HepG2 (cell line): ENCODE data around the gene TUT7. TPM values are rescaled to one million over a fixed set of nuclear protein-coding genes. Genes with fewer than 3 reads are reported as not detected.

Source experiments
- ATAC-seq: fragments of 200-7000 bp; cut with Tn5 transposase; 3 replicates; pipeline ENCODE4 v1.9.1; 2020; ENCODE audit warnings: mild to moderate bottlenecking, moderate library complexity
- BruUV-seq: library from RNA; stranded (reverse); fragments of 400-500 nt; replicated peaks from 2 replicates; lab custom pipeline; 2021; lab: Mats Ljungman, UMichigan
- CTCF ChIA-PET: fragments of 300-600 bp; formaldehyde crosslinking; extraction: SDS; loops from one replicate; lab custom pipeline; 2021; ENCODE audit warnings: low total read pairs, inconsistent platforms, low intra/inter-chr PET ratio; lab: Yijun Ruan, JAX
- POLR2A ChIA-PET: fragments of 350-600 bp; sonication (Branson Sonifier 250); formaldehyde crosslinking; loops from one replicate; lab custom pipeline; 2020; ENCODE audit warnings: antibody characterized with exemption, inconsistent platforms; lab: Yijun Ruan, JAX
- DNase-seq: peaks from one replicate; pipeline ENCODE4 v3.0.0-alpha.2; 2015; ENCODE audit warnings: low spot score
- FAIRE-seq: peaks from 3 replicates; lab custom pipeline; 2011; peaks lifted over from hg19 to GRCh38; lab: Jason Lieb, UNC
- H2AFZ ChIP-seq: one replicate; pipeline ENCODE4 v1.6.1; 2011; ENCODE audit warnings: low read length, inconsistent platforms
- H3K27ac ChIP-seq: fragments of 300-600 bp; 3 replicates; pipeline ENCODE4 v1.8.0; 2011; ENCODE audit warnings: mixed run types, mild to moderate bottlenecking, mixed read lengths, low read length, inconsistent platforms; ENCODE audit not compliant: insufficient read depth; ENCODE audit errors: extremely low read length
- H3K27me3 ChIP-seq, 2 experiments: fragments of 200-600 bp in 1 of 2; 2 replicates in 1 of 2; 3 replicates in 1 of 2; pipeline versions ENCODE4 v1.6.0 to v1.8.0; 2011; ENCODE audit warnings: low read length in 2 of 2, mild to moderate bottlenecking in 2 of 2, moderate library complexity in 2 of 2, inconsistent platforms in 1 of 2; ENCODE audit not compliant: insufficient read depth in 2 of 2, control insufficient read depth in 1 of 2
- H3K36me3 ChIP-seq, 2 experiments: fragments of 200-600 bp in 1 of 2; replicated peaks in 1 of 2; 2 replicates in 1 of 2; 3 replicates in 1 of 2; pipeline versions ENCODE4 v1.5.1 to v1.8.0; 2011; ENCODE audit warnings: low read length in 2 of 2, inconsistent platforms in 1 of 2; ENCODE audit not compliant: insufficient read depth in 2 of 2, control insufficient read depth in 1 of 2
- H3K4me1 ChIP-seq: 2 replicates; pipeline ENCODE4 v1.5.1; 2012; ENCODE audit warnings: low read length, inconsistent platforms; ENCODE audit not compliant: insufficient read depth
- H3K4me2 ChIP-seq: 2 replicates; pipeline ENCODE4 v1.6.0; 2011; ENCODE audit warnings: low read depth, low read length, inconsistent platforms
- H3K4me3 ChIP-seq, 3 experiments: fragments of 200-600 bp in 1 of 3; sonication (generic), shearing (Covaris generic) in 1 of 3; replicated peaks in 1 of 3; 2 replicates each; pipeline ENCODE4 v1.5.1; 2011 to 2016; ENCODE audit warnings: low read length in 3 of 3, inconsistent platforms in 2 of 3, low read depth in 2 of 3, mild to moderate bottlenecking in 2 of 3, control low read depth in 1 of 3, mixed read lengths in 1 of 3; ENCODE audit not compliant: insufficient read depth in 1 of 3
- H3K79me2 ChIP-seq: one replicate; pipeline ENCODE4 v1.6.1; 2011; ENCODE audit warnings: low read length, inconsistent platforms; ENCODE audit not compliant: insufficient read depth
- H3K9ac ChIP-seq: 2 replicates; pipeline ENCODE4 v1.6.0; 2011; ENCODE audit warnings: mild to moderate bottlenecking, low read depth, low read length, inconsistent platforms; ENCODE audit not compliant: insufficient read depth
- H3K9me3 ChIP-seq: 2 replicates; pipeline ENCODE4 v1.5.1; 2012; ENCODE audit warnings: mild to moderate bottlenecking, low read length
- H4K20me1 ChIP-seq: 2 replicates; pipeline ENCODE4 v1.6.0; 2011; ENCODE audit warnings: inconsistent platforms, mild to moderate bottlenecking, low read length, moderate library complexity; ENCODE audit not compliant: insufficient read depth
- AFF4 ChIP-seq: sonication (generic); formaldehyde crosslinking; IDR thresholded peaks from 2 replicates; pipeline ENCODE4 v1.4.0; 2020; ENCODE audit warnings: missing genetic modification reagents
- CEBPB ChIP-seq: IDR thresholded peaks from 2 replicates; pipeline ENCODE4 v1.6.1; 2011; ENCODE audit warnings: low read depth, low read length, improper control_type of control experiment, borderline replicate concordance
- GLI4 ChIP-seq: sonication (generic); formaldehyde crosslinking; IDR thresholded peaks from 2 replicates; pipeline ENCODE4 v1.5.1; 2020; ENCODE audit warnings: missing genetic modification reagents, mild to moderate bottlenecking, moderate library complexity, borderline replicate concordance
- RAD21 ChIP-seq: fragments of 450-650 bp; formaldehyde crosslinking; IDR thresholded peaks from 2 replicates; pipeline ENCODE4 v1.5.0; 2020; ENCODE audit warnings: mild to moderate bottlenecking
- RBFOX2 ChIP-seq: fragments of 200-400 bp; formaldehyde crosslinking; IDR thresholded peaks from 2 replicates; pipeline ENCODE4 v1.6.1; 2017; ENCODE audit warnings: low read depth, mild to moderate bottlenecking, low read length
- SALL1 ChIP-seq: sonication (generic); formaldehyde crosslinking; IDR thresholded peaks from 2 replicates; pipeline ENCODE4 v1.8.0; 2022; ENCODE audit warnings: mild to moderate bottlenecking, missing genetic modification reagents
- SRSF9 ChIP-seq: fragments of 200-400 bp; formaldehyde crosslinking; IDR thresholded peaks from 2 replicates; pipeline ENCODE4 v1.6.1; 2018; ENCODE audit warnings: borderline replicate concordance, mild to moderate bottlenecking, low read depth, low read length; ENCODE audit not compliant: insufficient read depth, poor library complexity, severe bottlenecking
- TRAFD1 ChIP-seq: sonication (generic); formaldehyde crosslinking; IDR thresholded peaks from 2 replicates; pipeline ENCODE4 v1.5.1; 2020; ENCODE audit warnings: missing genetic modification reagents, mild to moderate bottlenecking, borderline replicate concordance
- ZNF570 ChIP-seq: sonication (generic); formaldehyde crosslinking; IDR thresholded peaks from 2 replicates; pipeline ENCODE4 v1.4.0; 2020; ENCODE audit warnings: mild to moderate bottlenecking, missing genetic modification reagents, borderline replicate concordance
- ZSCAN20 ChIP-seq: sonication (generic); formaldehyde crosslinking; IDR thresholded peaks from 2 replicates; pipeline ENCODE4 v1.4.0; 2020; ENCODE audit warnings: missing genetic modification reagents, mild to moderate bottlenecking, borderline replicate concordance
- WGBS: methylation state at CpG from one replicate; pipeline ENCODE4 v1.1.6; 2017; ENCODE audit warnings: low lambda C conversion rate; 5-methylcytosine and 5-hydroxymethylcytosine counted together
- in situ Hi-C: cut with HindIII; loops from 2 replicates; pipeline ENCODE4 v1.10.0; 2017; ENCODE audit warnings: low pct_unique_long_range_greater_than_20kb; ENCODE audit not compliant: extremely low pct_ligation_motif_present
- intact Hi-C: fragments of 100-400 bp; cut with micrococcal nuclease; formaldehyde crosslinking; loops from one replicate; pipeline ENCODE4 v1.10.0; 2022; ENCODE audit not compliant: unreplicated experiment
- polyA plus RNA-seq, 8 experiments: library from polyadenylated mRNA; depleted of rRNA in 3 of 8; stranded (reverse) in 7 of 8; unstranded in 1 of 8; fragments of >200 nt; fragmentation: Illumina TruSeq in 4 of 8; extraction: Trizol in 4 of 8; gene quantifications; 2 replicates each; pipeline versions ENCODE4 v1.2.1 to v1.2.3, GENCODE V29; 2011 to 2016; ENCODE audit warnings: low read depth in 4 of 8, missing spikeins in 1 of 8, mixed read lengths in 1 of 8; ENCODE audit not compliant: insufficient read depth in 1 of 8
- total RNA-seq, 5 experiments: library from RNA; depleted of rRNA; stranded (reverse); fragments of >200 nt; fragmentation: Illumina TruSeq; extraction: Trizol; gene quantifications; 2 replicates each; pipeline ENCODE4 v1.2.3, GENCODE V29; 2016; ENCODE audit warnings: low read depth in 1 of 5
- TF ChIP-seq, protein P1 (sequence below): sonication (generic); formaldehyde crosslinking; IDR thresholded peaks from 2 replicates; pipeline ENCODE4 v1.8.0; 2022; ENCODE audit warnings: mild to moderate bottlenecking, missing genetic modification reagents, moderate library complexity
- TF ChIP-seq, protein P2 (sequence below): sonication (generic); formaldehyde crosslinking; conservative IDR thresholded peaks from 2 replicates; pipeline ENCODE4 v1.4.0; 2020; ENCODE audit warnings: missing genetic modification reagents

TUT7 gene
- total and polyA plus RNA-seq, 2 of the 13 experiments (the other 11 are each of a cell fraction or from before 2014, with no cell fraction given): 12.0 to 19.4 TPM

- TF ChIP-seq, protein P1, sequence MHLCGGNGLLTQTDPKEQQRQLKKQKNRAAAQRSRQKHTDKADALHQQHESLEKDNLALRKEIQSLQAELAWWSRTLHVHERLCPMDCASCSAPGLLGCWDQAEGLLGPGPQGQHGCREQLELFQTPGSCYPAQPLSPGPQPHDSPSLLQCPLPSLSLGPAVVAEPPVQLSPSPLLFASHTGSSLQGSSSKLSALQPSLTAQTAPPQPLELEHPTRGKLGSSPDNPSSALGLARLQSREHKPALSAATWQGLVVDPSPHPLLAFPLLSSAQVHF (CRISPR knock-in tag): no peak
- TF ChIP-seq ZSCAN20 (CRISPR knock-in tag) (no peak), RBFOX2 (no peak), RAD21 (no peak), AFF4 (CRISPR knock-in tag) (no peak)
Observed at GRCh38 chr9:86256653-86257052, 97.6 kb downstream of the TUT7 start (continued).

DNA sequence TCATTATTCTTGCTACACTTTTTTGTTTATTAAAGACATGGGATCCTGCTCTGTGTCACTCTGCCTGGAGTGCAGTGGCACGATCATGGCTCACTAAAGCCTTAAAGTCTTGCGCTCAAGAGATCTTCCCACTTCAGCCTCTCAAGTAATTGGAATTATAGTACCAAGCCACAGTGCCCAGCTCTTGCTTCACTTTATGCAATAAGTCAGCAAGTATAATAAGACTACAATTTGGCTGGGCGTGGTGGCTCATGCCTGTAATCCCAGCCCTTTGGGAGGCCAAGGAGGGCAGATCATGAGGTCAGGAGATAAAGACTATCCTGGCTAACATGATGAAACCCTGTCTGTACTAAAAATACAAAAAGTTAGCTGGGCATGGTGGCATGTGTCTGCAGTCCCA is 100.6 kb downstream of the TUT7 start:
- ATAC-seq (no peak), FAIRE-seq (no peak), DNase-seq (no peak)
- Histone ChIP-seq H3K27me3 (no peaks in the 10 kb centered on the region), H3K27ac (no peak overlapping the region), H3K36me3 (no peaks in the 10 kb centered on the region), H3K4me2 (no peak overlapping the region), H2AFZ (no peak overlapping the region), H3K4me1 (no peaks in the 10 kb centered on the region), H3K4me3 (no peak overlapping the region), H3K9me3 (peaks cover 11% of the 10 kb centered on the region), H4K20me1 (no peaks in the 10 kb centered on the region), H3K9ac (no peak overlapping the region), H3K79me2 (no peaks in the 10 kb centered on the region)
- ChIA-PET CTCF (no interaction called here), POLR2A (no interaction called here)
- WGBS: 97% methylated on average over 3 of the region's 3 CpGs
- no TSS peak for BruUV-seq
- intact Hi-C loops (no loop called here), in situ Hi-C loops (no loop called here)
- TF ChIP-seq GLI4 (CRISPR knock-in tag): no peak
- no peak for TF ChIP-seq TRAFD1 (CRISPR knock-in tag)
- TF ChIP-seq SALL1: no peak
- TF ChIP-seq ZNF570 (CRISPR knock-in tag): no peak
- no peak for TF ChIP-seq CEBPB
- TF ChIP-seq, protein P2, sequence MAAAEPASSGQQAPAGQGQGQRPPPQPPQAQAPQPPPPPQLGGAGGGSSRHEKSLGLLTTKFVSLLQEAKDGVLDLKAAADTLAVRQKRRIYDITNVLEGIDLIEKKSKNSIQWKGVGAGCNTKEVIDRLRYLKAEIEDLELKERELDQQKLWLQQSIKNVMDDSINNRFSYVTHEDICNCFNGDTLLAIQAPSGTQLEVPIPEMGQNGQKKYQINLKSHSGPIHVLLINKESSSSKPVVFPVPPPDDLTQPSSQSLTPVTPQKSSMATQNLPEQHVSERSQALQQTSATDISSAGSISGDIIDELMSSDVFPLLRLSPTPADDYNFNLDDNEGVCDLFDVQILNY (CRISPR knock-in tag): no peak
- TF ChIP-seq SRSF9: no peak
